Measurements from ENCODE around the gene HNRNPUL1. TPM values are rescaled to one million over a fixed set of nuclear protein-coding genes. Genes with fewer than 3 reads are reported as not detected.

The HNRNPUL1 gene
- total and polyA plus RNA-seq, 2 experiments from 2014 or later = 204 to 207 TPM

DNA sequence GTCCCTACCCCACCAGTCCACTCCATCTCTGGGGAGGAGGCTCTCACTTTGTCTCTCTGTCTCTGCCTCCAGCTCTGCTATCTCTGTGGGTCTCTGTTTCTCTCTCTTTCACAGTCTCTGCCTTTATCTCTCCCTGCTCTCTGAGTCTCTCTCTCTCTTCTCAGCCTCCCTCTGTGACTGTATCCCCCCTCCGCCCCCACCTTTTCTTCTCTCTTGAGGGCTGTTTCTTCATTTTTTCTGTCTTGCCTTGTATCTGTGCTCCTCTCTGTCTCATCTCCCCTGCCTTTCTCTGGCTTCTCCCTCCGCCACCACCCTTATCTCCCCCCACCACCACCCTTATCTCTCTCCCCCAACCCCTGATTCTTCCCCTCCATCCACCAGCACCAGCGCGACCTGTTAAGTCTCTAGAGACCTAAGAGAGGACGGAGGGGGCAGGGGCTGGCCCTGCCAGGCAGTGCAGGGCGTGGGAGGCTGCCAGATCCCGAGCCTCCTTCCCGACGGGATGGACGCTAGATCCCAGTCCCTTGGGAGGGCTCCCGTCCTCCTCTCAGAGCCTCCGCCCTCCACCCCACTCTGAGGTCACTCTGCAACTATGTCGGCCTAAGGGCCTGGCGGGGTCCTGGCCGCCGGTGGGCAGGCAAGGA is 44.1 kb upstream of the HNRNPUL1 start:
- no peaks in the 10 kb centered on the region for H4K20me1 ChIP-seq (replicated peaks; ENCODE audit: insufficient read depth)
- TF ChIP-seq, protein P1, sequence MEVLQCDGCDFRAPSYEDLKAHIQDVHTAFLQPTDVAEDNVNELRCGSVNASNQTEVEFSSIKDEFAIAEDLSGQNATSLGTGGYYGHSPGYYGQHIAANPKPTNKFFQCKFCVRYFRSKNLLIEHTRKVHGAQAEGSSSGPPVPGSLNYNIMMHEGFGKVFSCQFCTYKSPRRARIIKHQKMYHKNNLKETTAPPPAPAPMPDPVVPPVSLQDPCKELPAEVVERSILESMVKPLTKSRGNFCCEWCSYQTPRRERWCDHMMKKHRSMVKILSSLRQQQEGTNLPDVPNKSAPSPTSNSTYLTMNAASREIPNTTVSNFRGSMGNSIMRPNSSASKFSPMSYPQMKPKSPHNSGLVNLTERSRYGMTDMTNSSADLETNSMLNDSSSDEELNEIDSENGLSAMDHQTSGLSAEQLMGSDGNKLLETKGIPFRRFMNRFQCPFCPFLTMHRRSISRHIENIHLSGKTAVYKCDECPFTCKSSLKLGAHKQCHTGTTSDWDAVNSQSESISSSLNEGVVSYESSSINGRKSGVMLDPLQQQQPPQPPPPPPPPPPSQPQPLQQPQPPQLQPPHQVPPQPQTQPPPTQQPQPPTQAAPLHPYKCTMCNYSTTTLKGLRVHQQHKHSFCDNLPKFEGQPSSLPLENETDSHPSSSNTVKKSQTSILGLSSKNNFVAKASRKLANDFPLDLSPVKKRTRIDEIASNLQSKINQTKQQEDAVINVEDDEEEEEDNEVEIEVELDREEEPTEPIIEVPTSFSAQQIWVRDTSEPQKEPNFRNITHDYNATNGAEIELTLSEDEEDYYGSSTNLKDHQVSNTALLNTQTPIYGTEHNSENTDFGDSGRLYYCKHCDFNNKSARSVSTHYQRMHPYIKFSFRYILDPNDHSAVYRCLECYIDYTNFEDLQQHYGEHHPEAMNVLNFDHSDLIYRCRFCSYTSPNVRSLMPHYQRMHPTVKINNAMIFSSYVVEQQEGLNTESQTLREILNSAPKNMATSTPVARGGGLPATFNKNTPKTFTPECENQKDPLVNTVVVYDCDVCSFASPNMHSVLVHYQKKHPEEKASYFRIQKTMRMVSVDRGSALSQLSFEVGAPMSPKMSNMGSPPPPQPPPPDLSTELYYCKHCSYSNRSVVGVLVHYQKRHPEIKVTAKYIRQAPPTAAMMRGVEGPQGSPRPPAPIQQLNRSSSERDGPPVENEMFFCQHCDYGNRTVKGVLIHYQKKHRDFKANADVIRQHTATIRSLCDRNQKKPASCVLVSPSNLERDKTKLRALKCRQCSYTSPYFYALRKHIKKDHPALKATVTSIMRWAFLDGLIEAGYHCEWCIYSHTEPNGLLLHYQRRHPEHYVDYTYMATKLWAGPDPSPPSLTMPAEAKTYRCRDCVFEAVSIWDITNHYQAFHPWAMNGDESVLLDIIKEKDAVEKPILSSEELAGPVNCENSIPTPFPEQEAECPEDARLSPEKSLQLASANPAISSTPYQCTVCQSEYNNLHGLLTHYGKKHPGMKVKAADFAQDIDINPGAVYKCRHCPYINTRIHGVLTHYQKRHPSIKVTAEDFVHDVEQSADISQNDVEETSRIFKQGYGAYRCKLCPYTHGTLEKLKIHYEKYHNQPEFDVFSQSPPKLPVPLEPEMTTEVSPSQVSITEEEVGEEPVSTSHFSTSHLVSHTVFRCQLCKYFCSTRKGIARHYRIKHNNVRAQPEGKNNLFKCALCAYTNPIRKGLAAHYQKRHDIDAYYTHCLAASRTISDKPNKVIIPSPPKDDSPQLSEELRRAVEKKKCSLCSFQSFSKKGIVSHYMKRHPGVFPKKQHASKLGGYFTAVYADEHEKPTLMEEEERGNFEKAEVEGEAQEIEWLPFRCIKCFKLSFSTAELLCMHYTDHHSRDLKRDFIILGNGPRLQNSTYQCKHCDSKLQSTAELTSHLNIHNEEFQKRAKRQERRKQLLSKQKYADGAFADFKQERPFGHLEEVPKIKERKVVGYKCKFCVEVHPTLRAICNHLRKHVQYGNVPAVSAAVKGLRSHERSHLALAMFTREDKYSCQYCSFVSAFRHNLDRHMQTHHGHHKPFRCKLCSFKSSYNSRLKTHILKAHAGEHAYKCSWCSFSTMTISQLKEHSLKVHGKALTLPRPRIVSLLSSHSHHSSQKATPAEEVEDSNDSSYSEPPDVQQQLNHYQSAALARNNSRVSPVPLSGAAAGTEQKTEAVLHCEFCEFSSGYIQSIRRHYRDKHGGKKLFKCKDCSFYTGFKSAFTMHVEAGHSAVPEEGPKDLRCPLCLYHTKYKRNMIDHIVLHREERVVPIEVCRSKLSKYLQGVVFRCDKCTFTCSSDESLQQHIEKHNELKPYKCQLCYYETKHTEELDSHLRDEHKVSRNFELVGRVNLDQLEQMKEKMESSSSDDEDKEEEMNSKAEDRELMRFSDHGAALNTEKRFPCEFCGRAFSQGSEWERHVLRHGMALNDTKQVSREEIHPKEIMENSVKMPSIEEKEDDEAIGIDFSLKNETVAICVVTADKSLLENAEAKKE (CRISPR knock-in tag; IDR thresholded peaks at IDR 0.05) = no peak
- TF ChIP-seq ZNF331 (CRISPR knock-in tag; IDR thresholded peaks at IDR 0.05; ENCODE audit: low read depth) = no peak
- no peak for TF ChIP-seq ETS1 (IDR thresholded peaks at IDR 0.05)
- TF ChIP-seq POLR2AphosphoS5 (IDR thresholded peaks at IDR 0.05; ENCODE audit: low read depth) = no peak
- TF ChIP-seq EZH2phosphoT487 (IDR thresholded peaks at IDR 0.05; ENCODE audit: unreplicated experiment) = no peak
- no peak for TF ChIP-seq EZH2 (IDR thresholded peaks at IDR 0.05; ENCODE audit: low read depth, unreplicated experiment)
- no peak for TF ChIP-seq CREB1 (CRISPR knock-in tag; IDR thresholded peaks at IDR 0.05; ENCODE audit: low read depth)
- TF ChIP-seq, protein P2, sequence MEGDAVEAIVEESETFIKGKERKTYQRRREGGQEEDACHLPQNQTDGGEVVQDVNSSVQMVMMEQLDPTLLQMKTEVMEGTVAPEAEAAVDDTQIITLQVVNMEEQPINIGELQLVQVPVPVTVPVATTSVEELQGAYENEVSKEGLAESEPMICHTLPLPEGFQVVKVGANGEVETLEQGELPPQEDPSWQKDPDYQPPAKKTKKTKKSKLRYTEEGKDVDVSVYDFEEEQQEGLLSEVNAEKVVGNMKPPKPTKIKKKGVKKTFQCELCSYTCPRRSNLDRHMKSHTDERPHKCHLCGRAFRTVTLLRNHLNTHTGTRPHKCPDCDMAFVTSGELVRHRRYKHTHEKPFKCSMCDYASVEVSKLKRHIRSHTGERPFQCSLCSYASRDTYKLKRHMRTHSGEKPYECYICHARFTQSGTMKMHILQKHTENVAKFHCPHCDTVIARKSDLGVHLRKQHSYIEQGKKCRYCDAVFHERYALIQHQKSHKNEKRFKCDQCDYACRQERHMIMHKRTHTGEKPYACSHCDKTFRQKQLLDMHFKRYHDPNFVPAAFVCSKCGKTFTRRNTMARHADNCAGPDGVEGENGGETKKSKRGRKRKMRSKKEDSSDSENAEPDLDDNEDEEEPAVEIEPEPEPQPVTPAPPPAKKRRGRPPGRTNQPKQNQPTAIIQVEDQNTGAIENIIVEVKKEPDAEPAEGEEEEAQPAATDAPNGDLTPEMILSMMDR (conservative IDR thresholded peaks at IDR 0.05; ENCODE audit: low read depth in 2 of 2) = no peak
- TF ChIP-seq STAT1 (IDR thresholded peaks at IDR 0.05; ENCODE audit: unreplicated experiment) = no peak
- TF ChIP-seq, protein P3, sequence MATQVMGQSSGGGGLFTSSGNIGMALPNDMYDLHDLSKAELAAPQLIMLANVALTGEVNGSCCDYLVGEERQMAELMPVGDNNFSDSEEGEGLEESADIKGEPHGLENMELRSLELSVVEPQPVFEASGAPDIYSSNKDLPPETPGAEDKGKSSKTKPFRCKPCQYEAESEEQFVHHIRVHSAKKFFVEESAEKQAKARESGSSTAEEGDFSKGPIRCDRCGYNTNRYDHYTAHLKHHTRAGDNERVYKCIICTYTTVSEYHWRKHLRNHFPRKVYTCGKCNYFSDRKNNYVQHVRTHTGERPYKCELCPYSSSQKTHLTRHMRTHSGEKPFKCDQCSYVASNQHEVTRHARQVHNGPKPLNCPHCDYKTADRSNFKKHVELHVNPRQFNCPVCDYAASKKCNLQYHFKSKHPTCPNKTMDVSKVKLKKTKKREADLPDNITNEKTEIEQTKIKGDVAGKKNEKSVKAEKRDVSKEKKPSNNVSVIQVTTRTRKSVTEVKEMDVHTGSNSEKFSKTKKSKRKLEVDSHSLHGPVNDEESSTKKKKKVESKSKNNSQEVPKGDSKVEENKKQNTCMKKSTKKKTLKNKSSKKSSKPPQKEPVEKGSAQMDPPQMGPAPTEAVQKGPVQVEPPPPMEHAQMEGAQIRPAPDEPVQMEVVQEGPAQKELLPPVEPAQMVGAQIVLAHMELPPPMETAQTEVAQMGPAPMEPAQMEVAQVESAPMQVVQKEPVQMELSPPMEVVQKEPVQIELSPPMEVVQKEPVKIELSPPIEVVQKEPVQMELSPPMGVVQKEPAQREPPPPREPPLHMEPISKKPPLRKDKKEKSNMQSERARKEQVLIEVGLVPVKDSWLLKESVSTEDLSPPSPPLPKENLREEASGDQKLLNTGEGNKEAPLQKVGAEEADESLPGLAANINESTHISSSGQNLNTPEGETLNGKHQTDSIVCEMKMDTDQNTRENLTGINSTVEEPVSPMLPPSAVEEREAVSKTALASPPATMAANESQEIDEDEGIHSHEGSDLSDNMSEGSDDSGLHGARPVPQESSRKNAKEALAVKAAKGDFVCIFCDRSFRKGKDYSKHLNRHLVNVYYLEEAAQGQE (IDR thresholded peaks at IDR 0.05; ENCODE audit: unreplicated experiment) = no peak
- TF ChIP-seq NANOG (IDR thresholded peaks at IDR 0.05; ENCODE audit: borderline replicate concordance) = no peak
- H3K4me2 ChIP-seq = peak overlapping the region; percentile 91
- 0 out of 2 replicates have a peak, but pooled peaks cover 7% of the 10 kb centered on the region for H3F3A ChIP-seq (replicated peaks; ENCODE audit: low read depth)
- H3K4me3 Mint-ChIP-seq = peak overlapping the region; percentile 87
- no peak overlapping the region for H3K27ac ChIP-seq (ENCODE audit: low read depth)
- no peaks in the 10 kb centered on the region for H3K36me3 ChIP-seq (ENCODE audit: insufficient read depth)
- peaks cover 13% of the 10 kb centered on the region; the same call in 1 of the 2 replicates for H3K79me2 ChIP-seq (replicated peaks; ENCODE audit: insufficient read depth)
- H3K9me2 ChIP-seq (ENCODE audit: insufficient read depth) = no peaks in the 10 kb centered on the region
- H3K4me1 Mint-ChIP-seq = peaks cover 50% of the 10 kb centered on the region
- DNase-seq (ENCODE audit: low spot score) (peak; percentile 17), ATAC-seq (no peak)
- no peaks in the 10 kb centered on the region; the same call in 2 of the 3 replicates for H3K9me3 Mint-ChIP-seq
- H3K4me1 ChIP-seq (ENCODE audit: insufficient read depth) = peaks cover 30% of the 10 kb centered on the region
- no peak overlapping the region for H3K27ac Mint-ChIP-seq
- peaks cover 10% of the 10 kb centered on the region for H3K27me3 Mint-ChIP-seq (ENCODE audit: insufficient read depth, low read depth, poor library complexity)
- peaks cover 19% of the 10 kb centered on the region for H3K36me3 Mint-ChIP-seq (ENCODE audit: low read depth)
- H3K4me3 ChIP-seq = peak overlapping the region; percentile 93
- no peaks in the 10 kb centered on the region for H3K27me3 ChIP-seq (ENCODE audit: insufficient read depth)
- no peak overlapping the region for H2AFZ ChIP-seq
